PC-9 (cell line): ENCODE measurements around the gene ABCA8.

Experiments
- EZH2 ChIP-seq: fragments of 200-600 bp; sonication (generic); IDR thresholded peaks from 2 replicates; pipeline ENCODE4 v1.8.0; 2017; ENCODE audit warnings: antibody characterized with exemption, low read depth
- TF ChIP-seq, protein P1 (sequence below): fragments of 200-600 bp; sonication (generic); conservative IDR thresholded peaks from 2 replicates; pipeline ENCODE4 v1.6.1; 2017; ENCODE audit warnings: mixed run types, antibody characterized with exemption, mild to moderate bottlenecking, moderate library complexity

DNA sequence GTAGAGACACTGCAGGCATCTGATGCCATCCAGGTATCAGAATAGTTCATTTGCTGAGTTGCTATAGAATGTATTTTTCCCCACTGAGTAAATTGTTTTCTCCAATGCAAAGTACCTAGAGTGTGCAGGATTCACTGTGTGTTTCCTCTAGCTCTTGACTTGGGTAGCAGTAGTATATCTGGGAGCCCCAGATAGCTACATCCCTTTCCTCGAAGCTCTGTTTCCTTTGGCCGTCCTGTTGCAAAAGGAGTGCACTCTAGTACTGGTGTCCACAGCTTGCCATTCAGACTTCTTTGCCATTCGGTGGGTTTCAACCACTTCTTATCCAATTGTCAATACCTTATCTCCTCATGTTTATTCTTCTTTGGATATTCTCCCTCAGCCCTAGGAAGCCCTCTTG lies 12.8 kb downstream of the ABCA8 start:
- TF ChIP-seq, protein P1, sequence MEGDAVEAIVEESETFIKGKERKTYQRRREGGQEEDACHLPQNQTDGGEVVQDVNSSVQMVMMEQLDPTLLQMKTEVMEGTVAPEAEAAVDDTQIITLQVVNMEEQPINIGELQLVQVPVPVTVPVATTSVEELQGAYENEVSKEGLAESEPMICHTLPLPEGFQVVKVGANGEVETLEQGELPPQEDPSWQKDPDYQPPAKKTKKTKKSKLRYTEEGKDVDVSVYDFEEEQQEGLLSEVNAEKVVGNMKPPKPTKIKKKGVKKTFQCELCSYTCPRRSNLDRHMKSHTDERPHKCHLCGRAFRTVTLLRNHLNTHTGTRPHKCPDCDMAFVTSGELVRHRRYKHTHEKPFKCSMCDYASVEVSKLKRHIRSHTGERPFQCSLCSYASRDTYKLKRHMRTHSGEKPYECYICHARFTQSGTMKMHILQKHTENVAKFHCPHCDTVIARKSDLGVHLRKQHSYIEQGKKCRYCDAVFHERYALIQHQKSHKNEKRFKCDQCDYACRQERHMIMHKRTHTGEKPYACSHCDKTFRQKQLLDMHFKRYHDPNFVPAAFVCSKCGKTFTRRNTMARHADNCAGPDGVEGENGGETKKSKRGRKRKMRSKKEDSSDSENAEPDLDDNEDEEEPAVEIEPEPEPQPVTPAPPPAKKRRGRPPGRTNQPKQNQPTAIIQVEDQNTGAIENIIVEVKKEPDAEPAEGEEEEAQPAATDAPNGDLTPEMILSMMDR = no peak
- TF ChIP-seq EZH2 = no peak
